Thymus (tissue), 11 donors: ENCODE results near the gene BAG1. TPM values are rescaled to one million over a fixed set of nuclear protein-coding genes. Genes with fewer than 3 reads are reported as not detected.

Source experiments
- DNase-seq, 9 donors: peaks; one replicate each; pipeline ENCODE4 v3.0.0-alpha.2; 2013; ENCODE audit warnings: low spot score in 9 of 9, low read depth in 6 of 9, missing footprints in 1 of 9
- H3K27ac ChIP-seq, 2 donors: one replicate each; pipeline ENCODE4 v1.5.1; 2013; ENCODE audit warnings: control low read depth in 1 of 2, low read depth in 1 of 2, low read length in 1 of 2, mild to moderate bottlenecking in 1 of 2, moderate library complexity in 1 of 2
- H3K27me3 ChIP-seq, 2 donors: one replicate each; pipeline ENCODE4 v1.5.1; 2013; ENCODE audit warnings: low read length in 1 of 2; ENCODE audit not compliant: control insufficient read depth in 2 of 2, insufficient read depth in 1 of 2
- H3K36me3 ChIP-seq, 2 donors: one replicate each; pipeline ENCODE4 v1.5.1; 2013; ENCODE audit warnings: low read length in 1 of 2, mild to moderate bottlenecking in 1 of 2, moderate library complexity in 1 of 2; ENCODE audit not compliant: control insufficient read depth in 2 of 2, insufficient read depth in 2 of 2
- H3K4me1 ChIP-seq, 2 donors: one replicate each; pipeline ENCODE4 v1.5.1; 2013; ENCODE audit warnings: low read length in 2 of 2; ENCODE audit not compliant: control insufficient read depth in 2 of 2, insufficient read depth in 2 of 2
- H3K4me3 ChIP-seq, 2 donors: one replicate each; pipeline ENCODE4 v1.5.1; 2013; ENCODE audit warnings: low read length in 2 of 2, control low read depth in 1 of 2, mild to moderate bottlenecking in 1 of 2
- H3K9me3 ChIP-seq, 2 donors: one replicate each; pipeline ENCODE4 v1.5.1; 2013; ENCODE audit warnings: low read length in 1 of 2, mild to moderate bottlenecking in 1 of 2; ENCODE audit not compliant: control insufficient read depth in 2 of 2, insufficient read depth in 1 of 2
- WGBS: extraction: QIAGEN DNeasy Blood & Tissue Kit; methylation state at CpG from one replicate; pipeline ENCODE4 v1.1.7; 2013; 5-methylcytosine and 5-hydroxymethylcytosine counted together
- polyA plus RNA-seq: library from polyadenylated mRNA; stranded (reverse); fragments of 200-250 nt; gene quantifications from one replicate; pipeline ENCODE4 v1.2.3, GENCODE V29; 2013
- total RNA-seq: library from RNA; stranded (reverse); fragments of 120-200 nt; gene quantifications from one replicate; pipeline ENCODE4 v1.2.4, GENCODE V29; 2013
- donor health status: healthy.

Gene BAG1
- total and polyA plus RNA-seq, 2 donors = 50.0 to 88.8 TPM

DNA sequence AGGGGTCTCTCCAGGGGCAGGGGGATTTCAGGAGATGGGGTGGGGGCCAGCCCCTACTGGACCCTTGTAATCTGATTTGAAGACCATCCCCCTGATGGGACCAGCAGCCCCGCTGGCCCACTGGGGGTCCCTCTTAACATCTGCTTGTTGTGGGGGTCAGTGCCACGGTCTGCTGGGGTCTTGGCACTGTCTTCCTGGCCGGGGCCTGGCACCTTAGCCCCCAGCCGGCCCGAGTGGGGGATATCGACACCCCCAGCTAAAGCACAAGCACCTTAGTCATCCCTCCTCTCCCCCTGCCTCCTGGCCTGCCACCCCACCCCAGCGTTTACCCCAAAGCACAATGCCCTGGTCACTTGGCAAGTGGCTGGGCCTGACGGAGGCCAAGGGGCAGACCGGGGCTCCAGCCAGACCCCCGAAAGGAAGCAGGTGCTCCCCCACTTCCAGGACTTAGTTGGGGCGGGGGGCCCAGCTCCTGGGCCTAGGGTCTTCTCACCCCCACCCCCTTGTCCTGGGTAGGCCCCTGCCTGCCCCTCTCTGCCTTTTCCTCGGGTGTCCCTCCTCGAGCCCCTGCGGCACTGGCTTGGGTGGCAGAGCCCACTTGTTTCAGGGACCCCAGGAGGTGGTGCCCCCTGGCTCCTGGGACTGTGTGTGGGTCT is 24.4 kb upstream of the BAG1 start:
- Histone ChIP-seq H3K4me3 (peak overlapping the region in 1 of 2 donors; percentile 82), H3K4me1 (peaks cover 21 to 28% of the 10 kb centered on the region in 2 donors), H3K9me3 (no peaks in the 10 kb centered on the region), H3K27me3 (no peaks in the 10 kb centered on the region), H3K27ac (peak overlapping the region; percentile 84 to 100), H3K36me3 (peaks cover 4 to 15% of the 10 kb centered on the region in 2 donors)
- 82% methylated on average over 14 of the region's 14 CpGs for WGBS
- no peak for DNase-seq

DNA sequence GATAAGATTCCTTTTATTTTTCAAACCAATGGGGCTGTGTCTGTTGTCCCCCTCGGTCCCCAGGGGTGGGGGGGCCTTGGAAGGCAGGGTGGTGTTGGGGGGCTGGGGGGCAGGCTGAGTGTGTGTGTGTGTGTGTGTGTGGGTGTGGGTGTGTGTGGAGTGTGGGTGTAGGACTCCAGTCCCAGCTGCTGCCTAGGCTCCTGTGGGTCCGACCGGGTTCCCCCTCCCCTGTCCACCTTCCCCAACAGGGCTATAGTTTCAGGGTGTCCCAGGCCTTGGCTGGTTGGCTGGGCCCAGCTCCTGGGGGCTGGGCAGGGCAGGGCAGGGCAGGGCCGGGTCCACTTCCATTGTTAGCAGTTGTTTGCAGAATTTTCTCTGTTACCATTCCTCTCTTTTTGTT is 23.7 kb upstream of the BAG1 start:
- Histone ChIP-seq H3K27ac (peak overlapping the region in 1 of 2 donors; percentile 84), H3K4me3 (no peak overlapping the region), H3K9me3 (no peaks in the 10 kb centered on the region), H3K27me3 (no peaks in the 10 kb centered on the region), H3K36me3 (peaks cover 4 to 20% of the 10 kb centered on the region in 2 donors), H3K4me1 (peaks cover 21 to 28% of the 10 kb centered on the region in 2 donors)
- 91% methylated on average over 4 of the region's 4 CpGs for WGBS
- no peak for DNase-seq

GRCh38 chr9:33287087-33287490 is 22.6 kb upstream of the BAG1 start:
- Histone ChIP-seq H3K4me3 (no peak overlapping the region), H3K9me3 (no peaks in the 10 kb centered on the region), H3K36me3 (peaks cover 5 to 18% of the 10 kb centered on the region in 2 donors), H3K27ac (peak overlapping the region in 1 of 2 donors; percentile 42), H3K27me3 (no peaks in the 10 kb centered on the region), H3K4me1 (peaks cover 14 to 24% of the 10 kb centered on the region in 2 donors)
- 63% methylated on average over 4 of the region's 4 CpGs for whole genome bisulfite sequencing
- DNase-seq = peak in 7 of 9 donors; percentile 56 to 87 (median 67)

GRCh38 chr9:33285502-33285901 is 21.0 kb upstream of the BAG1 start:
- H3K4me3 ChIP-seq = no peak overlapping the region
- H3K9me3 ChIP-seq = no peaks in the 10 kb centered on the region
- peaks cover 4 to 14% of the 10 kb centered on the region in 2 donors for H3K4me1 ChIP-seq
- no peaks in the 10 kb centered on the region for H3K27me3 ChIP-seq
- H3K27ac ChIP-seq = no peak overlapping the region
- peaks cover 12 to 21% of the 10 kb centered on the region in 2 donors for H3K36me3 ChIP-seq
- WGBS = 81% methylated on average over 5 of the region's 5 CpGs
- DNase-seq = no peak

DNA sequence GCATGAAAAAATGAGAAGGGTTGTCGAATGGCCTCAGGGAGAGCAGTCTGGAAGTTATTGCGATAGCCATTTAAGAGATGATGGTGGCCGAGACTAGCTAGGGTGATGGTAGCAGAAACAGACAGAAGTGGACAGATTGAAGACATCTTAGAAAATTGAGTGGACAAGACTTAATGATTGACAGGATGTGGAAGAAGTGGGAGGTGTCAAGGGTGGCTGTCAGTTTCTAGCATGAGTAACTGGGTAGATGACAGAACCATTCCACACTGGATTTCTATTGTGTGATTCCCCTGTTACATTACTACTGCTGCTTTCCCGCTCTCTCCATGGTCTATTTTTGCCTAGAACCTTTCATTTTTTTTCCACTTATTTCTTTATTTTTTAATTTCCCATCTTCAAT is 13.0 kb upstream of the BAG1 start:
- no peaks in the 10 kb centered on the region for H3K9me3 ChIP-seq
- H3K27ac ChIP-seq = no peak overlapping the region
- no peak for DNase-seq
- H3K27me3 ChIP-seq = no peaks in the 10 kb centered on the region
- H3K4me3 ChIP-seq = no peak overlapping the region
- 98% methylated on average over 4 of the region's 4 CpGs for WGBS
- peaks cover 53 to 76% of the 10 kb centered on the region in 2 donors for H3K36me3 ChIP-seq
- H3K4me1 ChIP-seq = no peaks in the 10 kb centered on the region

- Histone ChIP-seq H3K9me3 (no peaks in the 10 kb centered on the region), H3K4me3 (no peak overlapping the region), H3K36me3 (peaks cover 36 to 76% of the 10 kb centered on the region in 2 donors), H3K27ac (no peak overlapping the region), H3K4me1 (no peaks in the 10 kb centered on the region), H3K27me3 (no peaks in the 10 kb centered on the region)
- 73% methylated on average over 2 of the region's 2 CpGs for WGBS
- no peak for DNase-seq
Measured at GRCh38 chr9:33273972-33274328, 9.4 kb upstream of the BAG1 start.

DNA sequence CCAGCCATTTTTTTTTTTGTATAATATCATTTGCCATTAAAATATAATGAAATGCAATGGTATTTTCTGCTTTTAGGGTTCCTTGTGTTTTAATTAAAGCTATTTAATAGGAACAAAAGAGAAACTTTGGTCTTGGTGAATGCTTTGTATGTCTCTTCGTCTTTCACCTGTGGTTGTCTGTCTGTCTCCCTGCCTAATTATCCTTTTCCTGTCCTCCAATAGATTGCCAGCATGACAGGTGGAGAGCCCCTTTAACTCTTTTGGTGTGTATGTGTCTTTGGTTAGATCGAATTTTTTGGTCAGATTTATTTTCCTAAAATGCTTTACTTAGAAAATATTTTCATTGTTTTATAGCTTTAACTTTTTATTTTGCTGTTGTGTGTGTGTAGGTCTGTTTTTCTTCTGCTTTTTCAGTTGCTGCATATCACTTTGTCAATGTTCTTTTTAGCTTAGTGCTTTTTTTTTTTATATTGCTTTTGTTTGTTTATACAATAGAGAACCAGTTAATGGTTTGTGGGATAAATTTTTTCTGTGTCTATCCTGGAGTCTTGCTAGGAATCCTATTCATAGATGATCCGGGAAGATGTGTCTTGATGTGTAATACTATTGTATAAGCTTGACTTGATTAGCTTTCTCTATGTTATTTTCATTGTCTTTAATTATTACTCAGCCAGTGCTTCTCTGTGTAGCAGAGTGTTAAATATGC is 8.9 kb upstream of the BAG1 start:
- Histone ChIP-seq H3K4me3 (no peak overlapping the region), H3K27ac (no peak overlapping the region), H3K27me3 (no peaks in the 10 kb centered on the region), H3K36me3 (peaks cover 33 to 76% of the 10 kb centered on the region in 2 donors), H3K9me3 (no peaks in the 10 kb centered on the region), H3K4me1 (no peaks in the 10 kb centered on the region)
- WGBS = 98% methylated on average over 3 of the region's 3 CpGs
- DNase-seq = no peak

DNA sequence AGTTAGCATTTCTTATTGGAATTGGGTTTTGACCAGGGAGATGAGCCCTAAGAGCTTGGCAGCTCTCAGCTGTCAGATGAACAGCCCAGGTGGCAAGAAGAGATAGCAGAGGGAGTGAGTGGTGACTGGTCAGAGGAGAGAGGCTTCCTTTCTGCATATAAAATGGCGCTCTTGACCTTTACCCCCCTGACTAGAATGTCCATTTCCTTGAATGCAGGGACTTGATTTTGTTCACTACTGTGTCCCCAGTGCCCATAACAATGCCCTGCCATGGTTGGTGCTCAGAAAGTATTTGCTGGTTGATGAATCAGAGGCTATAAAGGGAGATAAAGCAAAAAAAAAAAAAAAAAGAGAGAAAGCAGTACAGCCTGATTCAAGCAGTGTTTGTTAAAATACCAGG is 7.6 kb upstream of the BAG1 start:
- Histone ChIP-seq H3K4me3 (no peak overlapping the region), H3K27ac (no peak overlapping the region), H3K27me3 (no peaks in the 10 kb centered on the region), H3K36me3 (peaks cover 25 to 75% of the 10 kb centered on the region in 2 donors), H3K9me3 (no peaks in the 10 kb centered on the region), H3K4me1 (no peaks in the 10 kb centered on the region)
- 96% methylated on average over 1 of the region's 1 CpG for WGBS
- DNase-seq = no peak

DNA sequence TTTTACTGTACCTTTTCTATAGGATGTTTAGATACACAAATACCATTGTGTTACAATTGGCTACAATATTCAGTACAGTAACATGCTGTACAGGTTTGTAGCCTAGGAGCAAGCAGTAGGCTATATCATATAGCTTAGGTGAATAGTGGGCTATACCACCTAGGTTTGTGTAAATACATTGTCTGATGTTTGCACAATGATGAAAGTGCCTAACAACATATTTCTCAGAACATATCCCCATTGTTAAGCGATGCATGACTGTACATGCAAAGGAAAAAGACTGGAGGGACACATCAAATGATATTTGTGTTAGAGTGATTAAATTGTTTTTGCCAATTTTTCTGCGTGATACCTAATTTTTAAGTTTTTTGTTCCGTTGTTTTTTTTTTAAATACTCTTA is 5.6 kb upstream of the BAG1 start:
- Histone ChIP-seq H3K27me3 (no peaks in the 10 kb centered on the region), H3K4me1 (peaks cover 4 to 10% of the 10 kb centered on the region in 2 donors), H3K36me3 (peaks cover 20 to 71% of the 10 kb centered on the region in 2 donors), H3K27ac (no peak overlapping the region), H3K9me3 (no peaks in the 10 kb centered on the region), H3K4me3 (no peak overlapping the region)
- 98% methylated on average over 3 of the region's 3 CpGs for WGBS
- no peak for DNase-seq
